MV-4-11 (cell line): Measurements from ENCODE around the gene NEMF.
"Not testable (repeated sequence)": the region's sequence is repeated elsewhere in the genome, so short reads cannot be mapped to it uniquely, and the experiment has no call there.

Experiments used
- DNase-seq: peaks from one replicate; lab custom pipeline; 2025; lab: John Stamatoyannopoulos, UW

The NEMF gene

DNA sequence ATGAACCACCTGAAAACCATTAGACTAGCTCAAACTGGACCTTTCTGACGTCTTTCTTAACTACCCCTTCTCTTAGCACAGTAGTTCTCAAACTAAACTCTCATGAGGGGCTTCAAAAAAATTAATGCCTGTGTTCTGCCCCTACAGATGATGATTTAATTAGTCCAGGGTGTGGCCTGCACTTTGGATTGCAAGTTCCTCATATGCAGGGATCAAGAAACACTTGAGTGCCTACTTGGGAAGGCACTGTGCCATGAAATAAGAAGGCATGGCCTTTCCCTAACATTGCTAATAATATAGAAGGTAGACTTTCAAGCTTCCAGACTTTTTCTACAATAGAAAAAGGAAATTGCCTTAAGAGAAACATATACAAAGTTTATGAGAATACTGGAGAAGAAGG lies 107.4 kb downstream of the NEMF start:
- DNase-seq = no peak

- DNase-seq = not testable (repeated sequence)
Measured at GRCh38 chr14:49735669-49736068, 116.9 kb downstream of the NEMF start.

DNA sequence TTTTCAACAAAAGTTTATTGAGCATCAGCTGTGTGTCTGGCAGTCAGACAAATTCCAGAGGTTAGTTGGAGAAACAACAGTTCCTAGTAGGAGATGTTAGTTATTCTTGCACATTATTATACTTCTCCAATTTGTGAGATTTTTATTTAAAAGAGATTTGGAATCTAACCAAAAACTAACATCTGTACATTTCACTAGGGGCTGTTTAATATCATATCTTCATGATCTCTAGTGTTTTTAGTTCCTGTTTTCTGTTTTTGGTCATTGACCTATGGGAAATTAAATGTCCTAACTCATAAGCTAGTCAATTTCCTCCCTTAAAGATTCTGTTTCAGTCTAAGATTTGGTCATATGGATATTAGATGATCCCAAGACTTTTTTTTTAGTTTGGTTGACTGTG lies 118.8 kb downstream of the NEMF start:
- peak; percentile 4 for DNase-seq

- no peak for DNase-seq
Measured at GRCh38 chr14:49732896-49733295, 119.7 kb downstream of the NEMF start.
